ENCODE data around the gene MOB3A. TPM values are rescaled to one million over a fixed set of nuclear protein-coding genes. Genes with fewer than 3 reads are reported as not detected.

The MOB3A gene
- total and polyA plus RNA-seq, 4 donors, result 3.4 to 8.7 (median 6.5) TPM

- H3K4me3 ChIP-seq (ENCODE audit: low read depth in 1 of 3, low read length in 3 of 3), result no peak overlapping the region
- H3K9me3 ChIP-seq (ENCODE audit: control insufficient read depth in 4 of 4, low read length in 3 of 4), result no peaks in the 10 kb centered on the region
- no peak overlapping the region for H3K9ac ChIP-seq (ENCODE audit: low read depth in 1 of 2, low read length in 2 of 2)
- H3K36me3 ChIP-seq (ENCODE audit: control insufficient read depth in 4 of 4, insufficient read depth in 3 of 4, low read depth in 1 of 4, low read length in 3 of 4), result peaks cover 23 to 88% (median 49%) of the 10 kb centered on the region in 4 donors
- no peaks in the 10 kb centered on the region for H3K27me3 ChIP-seq (ENCODE audit: control insufficient read depth in 4 of 4, insufficient read depth in 4 of 4, low read length in 3 of 4)
- no peaks in the 10 kb centered on the region for H3K4me1 ChIP-seq (ENCODE audit: control insufficient read depth in 4 of 4, insufficient read depth in 4 of 4, low read length in 3 of 4)
- TF ChIP-seq YY1 (IDR thresholded peaks at IDR 0.05), result no peak
- DNase-seq (ENCODE audit: low spot score), result no peak
- WGBS, result 97% methylated on average over 26 of the region's 26 CpGs
- H3K27ac ChIP-seq (ENCODE audit: low read depth in 1 of 2, low read length in 2 of 2), result no peak overlapping the region
Observed at GRCh38 chr19:2120821-2121220, 24.7 kb upstream of the MOB3A start.

GRCh38 chr19:2119921-2120785 is 24.0 kb upstream of the MOB3A start:
- Histone ChIP-seq H3K9me3 (ENCODE audit: control insufficient read depth in 4 of 4, low read length in 3 of 4) (no peaks in the 10 kb centered on the region), H3K4me3 (ENCODE audit: low read depth in 1 of 3, low read length in 3 of 3) (no peak overlapping the region), H3K9ac (ENCODE audit: low read depth in 1 of 2, low read length in 2 of 2) (no peak overlapping the region), H3K4me1 (ENCODE audit: control insufficient read depth in 4 of 4, insufficient read depth in 4 of 4, low read length in 3 of 4) (no peaks in the 10 kb centered on the region), H3K36me3 (ENCODE audit: control insufficient read depth in 4 of 4, insufficient read depth in 3 of 4, low read depth in 1 of 4, low read length in 3 of 4) (peaks cover 26 to 93% (median 51%) of the 10 kb centered on the region in 4 donors), H3K27me3 (ENCODE audit: control insufficient read depth in 4 of 4, insufficient read depth in 4 of 4, low read length in 3 of 4) (no peaks in the 10 kb centered on the region), H3K27ac (ENCODE audit: low read depth in 1 of 2, low read length in 2 of 2) (no peak overlapping the region)
- DNase-seq (ENCODE audit: low spot score), result no peak
- TF ChIP-seq HNF4G (IDR thresholded peaks at IDR 0.05) (no peak), JUND (IDR thresholded peaks at IDR 0.05) (no peak), FOXA1 (IDR thresholded peaks at IDR 0.05) (no peak), FOXA2 (IDR thresholded peaks at IDR 0.05) (no peak), MAX (IDR thresholded peaks at IDR 0.05) (no peak), GABPA (IDR thresholded peaks at IDR 0.05 in 1 of 2, conservative IDR thresholded peaks at IDR 0.05 in 1 of 2) (no peak), SP1 (IDR thresholded peaks at IDR 0.05) (no peak)
- 95% methylated on average over 31 of the region's 31 CpGs for WGBS

GRCh38 chr19:2118438-2118837 is 22.3 kb upstream of the MOB3A start:
- Histone ChIP-seq H3K9me3 (ENCODE audit: control insufficient read depth in 4 of 4, low read length in 3 of 4) (no peaks in the 10 kb centered on the region), H3K4me1 (ENCODE audit: control insufficient read depth in 4 of 4, insufficient read depth in 4 of 4, low read length in 3 of 4) (no peaks in the 10 kb centered on the region), H3K9ac (ENCODE audit: low read depth in 1 of 2, low read length in 2 of 2) (no peak overlapping the region), H3K4me3 (ENCODE audit: low read depth in 1 of 3, low read length in 3 of 3) (no peak overlapping the region), H3K27ac (ENCODE audit: low read depth in 1 of 2, low read length in 2 of 2) (no peak overlapping the region), H3K27me3 (ENCODE audit: control insufficient read depth in 4 of 4, insufficient read depth in 4 of 4, low read length in 3 of 4) (no peaks in the 10 kb centered on the region), H3K36me3 (ENCODE audit: control insufficient read depth in 4 of 4, insufficient read depth in 3 of 4, low read depth in 1 of 4, low read length in 3 of 4) (peaks cover 34 to 95% (median 60%) of the 10 kb centered on the region in 4 donors)
- WGBS, result 97% methylated on average over 18 of the region's 18 CpGs
- no peak for TF ChIP-seq NR2F2 (IDR thresholded peaks at IDR 0.05)
- no peak for TF ChIP-seq HNF4G (IDR thresholded peaks at IDR 0.05)
- TF ChIP-seq YY1 (IDR thresholded peaks at IDR 0.05), result no peak
- no peak for TF ChIP-seq ZBTB33 (IDR thresholded peaks at IDR 0.05)
- TF ChIP-seq MAX (IDR thresholded peaks at IDR 0.05), result no peak
- TF ChIP-seq EGR1 (IDR thresholded peaks at IDR 0.05; ENCODE audit: low read depth in 2 of 2), result no peak
- no peak for TF ChIP-seq RAD21 (IDR thresholded peaks at IDR 0.05)
- TF ChIP-seq CTCF (IDR thresholded peaks at IDR 0.05; ENCODE audit: low read depth, low read length, missing input control), result no peak
- TF ChIP-seq FOXA2 (IDR thresholded peaks at IDR 0.05), result no peak
- TF ChIP-seq GABPA (IDR thresholded peaks at IDR 0.05 in 1 of 2, conservative IDR thresholded peaks at IDR 0.05 in 1 of 2), result no peak
- TF ChIP-seq FOXA1 (IDR thresholded peaks at IDR 0.05), result no peak
- no peak for TF ChIP-seq SP1 (IDR thresholded peaks at IDR 0.05)
- no peak for TF ChIP-seq HNF4A (conservative IDR thresholded peaks at IDR 0.05)
- no peak for TF ChIP-seq ATF3 (IDR thresholded peaks at IDR 0.05)
- no peak for TF ChIP-seq JUND (IDR thresholded peaks at IDR 0.05)
- TF ChIP-seq RXRA (IDR thresholded peaks at IDR 0.05), result no peak
- TF ChIP-seq REST (IDR thresholded peaks at IDR 0.05), result no peak
- no peak for TF ChIP-seq TAF1 (conservative IDR thresholded peaks at IDR 0.05)
- DNase-seq (ENCODE audit: low spot score), result no peak
